HG03565 (cell line): Measurements from ENCODE around the gene PRR15L.

Source experiments
- ATAC-seq: cut with Tn5 transposase; IDR thresholded peaks from one replicate; pipeline ENCODE4 v1.9.1; 2021; ENCODE audit warnings: mild to moderate bottlenecking, moderate library complexity; ENCODE audit not compliant: unreplicated experiment

The PRR15L gene

GRCh38 chr17:47907932-47908562 is 49.6 kb downstream of the PRR15L start:
- ATAC-seq = no peak

GRCh38 chr17:47906443-47906842 is 51.2 kb downstream of the PRR15L start:
- no peak for ATAC-seq

GRCh38 chr17:47905221-47905733 is 52.4 kb downstream of the PRR15L start:
- no peak for ATAC-seq

GRCh38 chr17:47902039-47902744 is 55.5 kb downstream of the PRR15L start:
- no peak for ATAC-seq
